ENCODE measurements around the gene NABP2.

Gene NABP2

DNA sequence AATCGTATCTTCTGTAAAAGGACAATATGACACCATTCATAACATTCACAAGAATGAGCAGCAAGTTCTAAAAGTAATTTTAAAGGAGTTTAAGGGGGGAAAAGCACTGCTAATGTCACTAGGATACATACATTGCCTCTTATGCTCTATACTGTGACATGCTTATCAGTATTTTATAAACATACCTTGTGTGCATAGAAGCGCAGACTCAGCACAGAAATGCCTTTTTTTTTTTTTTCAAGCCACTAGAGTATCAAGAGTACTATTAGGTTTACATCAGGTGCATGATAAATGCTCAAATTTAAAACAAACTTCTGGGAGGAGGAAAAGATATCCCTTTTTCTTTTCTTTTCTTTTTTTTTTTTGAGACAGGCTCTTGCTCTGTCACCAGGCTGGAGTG is 21.3 kb upstream of the NABP2 start:
- Mint-ChIP-seq H3K27ac (peak overlapping the region; percentile 90), H3K4me3 (no peak overlapping the region), H3K36me3 (peaks cover 4% of the 10 kb centered on the region), H3K4me1 (peaks cover 4% of the 10 kb centered on the region), H3K27me3 (no peaks in the 10 kb centered on the region), H3K9me3 (no peaks in the 10 kb centered on the region)

DNA sequence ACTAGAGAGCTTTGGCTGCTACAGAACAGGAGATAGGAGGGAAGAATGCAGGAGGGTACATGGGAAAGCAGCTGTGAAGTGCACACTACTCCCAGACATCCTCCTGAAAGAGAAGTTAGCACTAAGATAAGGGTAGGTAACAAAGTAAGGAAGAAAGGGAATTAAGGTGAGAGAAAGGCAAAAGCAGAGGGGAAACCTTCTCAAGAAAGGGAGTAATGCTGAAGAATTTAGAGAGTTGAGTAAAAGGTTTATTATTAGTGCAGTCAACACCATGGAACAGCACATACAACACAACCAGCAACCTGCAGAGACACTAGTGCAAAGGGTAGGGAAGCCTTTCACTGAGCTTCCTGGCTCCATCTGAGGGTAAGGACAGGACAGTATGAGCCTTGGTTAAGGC is 19.9 kb upstream of the NABP2 start:
- Mint-ChIP-seq H3K36me3 (peaks cover 4% of the 10 kb centered on the region), H3K4me1 (peaks cover 4% of the 10 kb centered on the region), H3K27me3 (no peaks in the 10 kb centered on the region), H3K4me3 (no peak overlapping the region), H3K27ac (peak overlapping the region; percentile 61), H3K9me3 (no peaks in the 10 kb centered on the region)

DNA sequence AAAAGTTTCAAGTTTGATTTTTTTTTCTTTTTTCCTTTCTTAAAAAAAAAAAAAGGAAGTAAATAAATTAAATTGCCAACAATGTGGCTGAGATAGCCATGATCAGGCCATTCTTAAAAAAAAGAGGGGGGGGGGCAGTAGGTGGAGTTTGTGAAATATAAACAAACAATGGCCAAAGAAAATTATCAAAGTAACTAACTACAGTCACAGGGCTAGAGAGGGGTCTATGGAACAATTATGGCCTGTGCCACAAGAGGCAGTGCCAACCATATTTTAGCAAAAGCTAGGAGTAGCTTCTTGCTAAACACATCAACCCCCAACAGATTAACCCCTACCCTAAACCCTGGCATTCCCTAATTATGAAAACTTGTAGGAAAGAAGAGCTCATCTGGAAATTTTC is 18.7 kb upstream of the NABP2 start:
- H3K9me3 Mint-ChIP-seq = no peaks in the 10 kb centered on the region
- no peaks in the 10 kb centered on the region for H3K27me3 Mint-ChIP-seq
- no peak overlapping the region for H3K27ac Mint-ChIP-seq
- no peak overlapping the region for H3K4me3 Mint-ChIP-seq
- peaks cover 4% of the 10 kb centered on the region for H3K36me3 Mint-ChIP-seq
- peaks cover 4% of the 10 kb centered on the region for H3K4me1 Mint-ChIP-seq

DNA sequence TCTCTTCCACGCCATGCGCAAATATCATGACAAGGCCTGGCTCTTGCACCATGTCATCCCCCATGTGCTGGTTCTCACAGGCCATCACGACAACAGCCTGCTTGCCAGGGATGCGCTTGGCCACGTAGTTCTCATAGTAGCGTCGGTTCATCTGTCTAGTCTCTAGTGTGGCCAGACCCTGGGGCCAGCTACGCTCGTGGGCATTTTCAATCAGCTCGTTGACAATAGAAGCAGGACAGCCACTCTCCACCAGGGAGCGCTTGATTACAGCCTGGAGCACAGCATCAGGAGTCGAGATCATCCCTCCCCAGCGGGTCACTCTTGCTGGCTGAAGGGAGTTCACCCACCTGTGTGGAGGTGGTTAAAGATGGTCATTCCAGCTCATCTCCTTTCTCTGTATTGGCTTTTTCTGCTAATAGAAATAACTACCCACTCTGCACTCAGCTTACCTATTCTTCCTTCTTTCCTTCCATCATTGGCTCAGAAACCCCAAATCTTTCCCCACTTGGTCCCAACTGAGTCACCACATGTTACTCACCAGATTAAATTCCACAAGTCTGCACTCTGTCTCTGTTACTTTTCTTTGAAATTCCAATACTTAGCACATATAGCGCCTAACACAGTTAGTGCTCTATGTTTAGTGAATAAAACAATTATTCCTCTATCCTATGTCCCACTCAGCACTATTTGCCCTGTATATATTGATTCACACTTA is 17.5 kb upstream of the NABP2 start:
- H3K9me3 Mint-ChIP-seq = no peaks in the 10 kb centered on the region
- peak overlapping the region; percentile 25 for H3K27ac Mint-ChIP-seq
- H3K36me3 Mint-ChIP-seq = peaks cover 7% of the 10 kb centered on the region
- H3K4me3 Mint-ChIP-seq = no peak overlapping the region
- no peaks in the 10 kb centered on the region for H3K27me3 Mint-ChIP-seq
- peaks cover 4% of the 10 kb centered on the region for H3K4me1 Mint-ChIP-seq

- H3K9me3 Mint-ChIP-seq = no peaks in the 10 kb centered on the region
- peaks cover 7% of the 10 kb centered on the region for H3K36me3 Mint-ChIP-seq
- H3K27me3 Mint-ChIP-seq = no peaks in the 10 kb centered on the region
- no peak overlapping the region for H3K4me3 Mint-ChIP-seq
- H3K4me1 Mint-ChIP-seq = peaks cover 4% of the 10 kb centered on the region
- H3K27ac Mint-ChIP-seq = no peak overlapping the region
Measured at GRCh38 chr12:56208006-56208405, 16.1 kb upstream of the NABP2 start.

DNA sequence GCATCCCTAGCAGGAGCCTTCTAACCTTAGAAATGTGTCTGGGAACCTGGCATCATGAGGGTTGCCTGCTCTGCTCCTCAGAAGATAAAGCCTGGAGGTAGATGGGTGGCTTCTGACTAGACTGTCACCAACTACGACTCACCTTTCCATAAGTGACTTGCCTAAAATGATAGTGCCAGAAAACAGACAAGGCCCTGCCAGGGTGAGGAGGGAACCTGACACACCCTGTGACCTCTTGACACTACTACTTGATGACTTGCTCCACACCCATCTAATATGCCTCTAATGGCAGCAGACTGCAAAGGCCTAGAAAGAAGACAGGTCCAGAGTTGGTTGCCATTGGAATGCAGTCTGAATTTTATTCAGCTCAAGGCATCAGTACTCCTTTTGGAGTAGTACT is 11.8 kb upstream of the NABP2 start:
- no peaks in the 10 kb centered on the region for H3K27me3 Mint-ChIP-seq
- no peaks in the 10 kb centered on the region for H3K9me3 Mint-ChIP-seq
- H3K27ac Mint-ChIP-seq = no peak overlapping the region
- peaks cover 17% of the 10 kb centered on the region for H3K4me1 Mint-ChIP-seq
- H3K36me3 Mint-ChIP-seq = peaks cover 11% of the 10 kb centered on the region
- no peak overlapping the region for H3K4me3 Mint-ChIP-seq

DNA sequence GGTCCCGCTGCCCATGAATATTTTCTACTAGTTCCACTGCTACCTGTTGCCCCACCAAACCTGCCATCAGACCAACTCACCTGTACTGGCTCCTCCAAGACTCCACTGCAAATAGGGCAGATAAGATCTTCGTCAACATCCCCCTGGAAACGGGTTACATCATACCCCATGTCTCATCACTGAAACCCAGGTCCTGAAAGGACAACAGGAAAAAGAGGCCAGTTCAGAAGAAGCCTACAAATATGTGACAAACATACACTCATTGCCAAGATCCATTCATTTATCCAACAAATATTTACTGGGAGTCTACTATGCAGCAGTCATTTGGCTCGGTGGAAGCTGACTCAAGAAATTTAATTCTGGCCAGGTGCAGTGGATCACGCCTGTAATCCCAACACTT is 10.3 kb upstream of the NABP2 start:
- Mint-ChIP-seq H3K9me3 (no peaks in the 10 kb centered on the region), H3K36me3 (peaks cover 11% of the 10 kb centered on the region), H3K27me3 (no peaks in the 10 kb centered on the region), H3K4me3 (no peak overlapping the region), H3K4me1 (peaks cover 17% of the 10 kb centered on the region), H3K27ac (no peak overlapping the region)

DNA sequence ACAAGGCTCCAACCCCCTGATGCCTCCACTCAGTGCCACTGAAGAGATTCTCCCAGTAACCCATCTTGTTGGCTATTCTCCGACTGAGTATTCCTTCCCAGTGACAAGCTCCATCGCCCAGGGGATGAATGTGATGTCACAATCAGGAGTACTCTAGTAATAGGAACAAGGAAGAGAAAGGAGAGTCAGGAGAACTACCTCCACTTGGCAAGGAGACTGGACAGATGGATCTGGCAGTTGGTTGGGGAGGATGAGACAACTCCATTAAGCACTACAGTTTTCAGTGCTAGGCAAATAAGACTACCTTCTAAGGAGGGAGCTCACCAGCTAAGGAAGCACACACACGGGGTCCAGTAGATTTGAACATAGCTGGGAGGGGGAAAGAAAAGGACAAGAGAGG is 7.7 kb upstream of the NABP2 start:
- Mint-ChIP-seq H3K9me3 (no peaks in the 10 kb centered on the region), H3K36me3 (peaks cover 8% of the 10 kb centered on the region), H3K4me3 (no peak overlapping the region), H3K27me3 (no peaks in the 10 kb centered on the region), H3K27ac (no peak overlapping the region), H3K4me1 (peaks cover 26% of the 10 kb centered on the region)

DNA sequence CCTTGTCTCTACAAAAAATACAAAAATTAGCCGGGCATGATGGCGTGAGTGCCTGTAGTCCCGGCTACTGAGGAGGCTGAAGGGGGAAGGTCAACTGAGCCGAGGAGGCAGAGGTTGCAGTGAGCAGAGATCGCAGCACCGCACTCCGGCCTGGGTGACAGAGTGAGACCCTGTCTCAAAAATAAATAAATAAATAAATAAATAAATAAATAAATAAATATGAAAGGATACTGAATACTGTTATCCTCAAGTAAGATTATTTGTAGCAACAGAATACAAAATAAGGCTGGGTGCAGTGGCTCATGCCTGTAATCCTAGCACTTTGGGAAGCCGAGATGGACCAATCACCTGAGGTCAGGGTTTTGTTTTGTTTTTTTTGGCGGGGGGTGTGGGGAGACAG is 4.3 kb upstream of the NABP2 start:
- Mint-ChIP-seq H3K27ac (no peak overlapping the region), H3K4me3 (peak overlapping the region; percentile 30), H3K9me3 (no peaks in the 10 kb centered on the region), H3K27me3 (no peaks in the 10 kb centered on the region), H3K36me3 (peaks cover 4% of the 10 kb centered on the region), H3K4me1 (peaks cover 48% of the 10 kb centered on the region)

- no peaks in the 10 kb centered on the region for H3K9me3 Mint-ChIP-seq
- H3K4me1 Mint-ChIP-seq = peaks cover 50% of the 10 kb centered on the region
- no peaks in the 10 kb centered on the region for H3K36me3 Mint-ChIP-seq
- peak overlapping the region; percentile 99 for H3K27ac Mint-ChIP-seq
- H3K27me3 Mint-ChIP-seq = no peaks in the 10 kb centered on the region
- H3K4me3 Mint-ChIP-seq = peak overlapping the region; percentile 97
Measured at GRCh38 chr12:56220611-56221231, 3.4 kb upstream of the NABP2 start.

GRCh38 chr12:56221232-56221756 is 2.8 kb upstream of the NABP2 start:
- H3K4me3 Mint-ChIP-seq = peak overlapping the region; percentile 97
- peak overlapping the region; percentile 99 for H3K27ac Mint-ChIP-seq
- H3K4me1 Mint-ChIP-seq = peaks cover 46% of the 10 kb centered on the region
- no peaks in the 10 kb centered on the region for H3K9me3 Mint-ChIP-seq
- H3K36me3 Mint-ChIP-seq = peaks cover 1% of the 10 kb centered on the region
- H3K27me3 Mint-ChIP-seq = no peaks in the 10 kb centered on the region

GRCh38 chr12:56221757-56222530 is 2.2 kb upstream of the NABP2 start, which contains the start of gene RNF41:
Gene RNF41, minus strand, starts transcription at chr12:56221922. Its CDS starts 7,875 bp downstream, at chr12:56214047.
- peaks cover 2% of the 10 kb centered on the region for H3K36me3 Mint-ChIP-seq
- H3K4me1 Mint-ChIP-seq = peaks cover 42% of the 10 kb centered on the region

GRCh38 chr12:56222531-56222895 is 1.6 kb upstream of the NABP2 start:
- peaks cover 2% of the 10 kb centered on the region for H3K36me3 Mint-ChIP-seq
- H3K4me1 Mint-ChIP-seq = peaks cover 42% of the 10 kb centered on the region
- H3K27me3 Mint-ChIP-seq = no peaks in the 10 kb centered on the region
- H3K9me3 Mint-ChIP-seq = no peaks in the 10 kb centered on the region
- peak overlapping the region; percentile 97 for H3K4me3 Mint-ChIP-seq
- H3K27ac Mint-ChIP-seq = peak overlapping the region; percentile 99

More at GRCh38 chr12:56221757-56222530, 2.2 kb upstream of the NABP2 start, which contains the start of gene RNF41:
- Mint-ChIP-seq H3K27ac (peak within 1 kb of the TSS; percentile 99), H3K4me3 (peak within 1 kb of the TSS; percentile 97), H3K9me3 (no peaks in the 10 kb centered on the region), H3K27me3 (no peaks in the 10 kb centered on the region)

- no peaks in the 10 kb centered on the region for H3K9me3 Mint-ChIP-seq
- no peaks in the 10 kb centered on the region for H3K27me3 Mint-ChIP-seq
- H3K27ac Mint-ChIP-seq = peak overlapping the region; percentile 85
- H3K4me3 Mint-ChIP-seq = peak overlapping the region; percentile 97
- H3K4me1 Mint-ChIP-seq = peaks cover 42% of the 10 kb centered on the region
- H3K36me3 Mint-ChIP-seq = peaks cover 2% of the 10 kb centered on the region
Measured at GRCh38 chr12:56223571-56224101, 506 bp upstream of the NABP2 start.

GRCh38 chr12:56224954-56225353 is 812 bp downstream of the NABP2 start:
- peak overlapping the region; percentile 85 for H3K27ac Mint-ChIP-seq
- peak overlapping the region; percentile 97 for H3K4me3 Mint-ChIP-seq
- no peaks in the 10 kb centered on the region for H3K27me3 Mint-ChIP-seq
- H3K4me1 Mint-ChIP-seq = peaks cover 42% of the 10 kb centered on the region
- H3K36me3 Mint-ChIP-seq = peaks cover 2% of the 10 kb centered on the region
- no peaks in the 10 kb centered on the region for H3K9me3 Mint-ChIP-seq

All from activated naive CD4-positive, alpha-beta T cell treated with anti-CD3 and anti-CD28 coated beads, Interleukin-2, amount 50 U/mL, for 24 hours (primary cell).